ENCODE results near the gene FAM163B. TPM values are rescaled to one million over a fixed set of nuclear protein-coding genes. Genes with fewer than 3 reads are reported as not detected.

The FAM163B gene
- total and polyA plus RNA-seq, 2 experiments from 2014 or later, result 0.60 to 1.3 TPM

DNA sequence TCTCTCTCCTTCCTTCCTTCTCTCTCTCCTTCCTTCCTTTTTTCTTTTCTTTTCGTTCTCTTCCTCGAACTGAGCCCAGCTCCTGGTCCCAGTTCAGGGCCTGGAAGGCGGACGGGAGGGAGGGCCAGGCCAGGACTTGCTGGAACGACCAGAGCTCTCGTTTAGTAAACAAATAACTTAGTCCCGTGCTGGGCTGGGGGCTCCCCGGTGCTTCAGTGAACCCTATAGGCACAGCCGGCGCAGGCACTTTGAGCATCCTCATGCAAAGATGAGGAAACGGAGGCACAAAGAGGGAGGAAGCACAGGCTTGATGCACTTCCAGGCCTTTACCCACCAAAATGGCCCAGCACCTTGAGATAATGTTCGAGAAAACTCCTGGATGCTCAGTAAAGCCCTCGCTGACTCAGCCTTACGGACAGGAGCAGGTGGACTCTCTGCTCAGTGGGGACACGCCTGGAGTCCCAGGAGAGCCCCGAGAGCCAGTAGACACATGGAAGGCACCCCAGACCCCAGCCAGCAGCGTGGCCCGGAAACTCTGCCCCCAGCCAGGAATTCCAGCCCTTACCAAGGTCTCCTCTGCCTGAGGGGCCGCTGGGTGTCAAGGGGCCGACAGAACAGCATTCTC is 18.8 kb downstream of the FAM163B start:
- H3K4me1 Mint-ChIP-seq, result peaks cover 8% of the 10 kb centered on the region
- Histone ChIP-seq H2AFZ (no peak overlapping the region), H3K4me3 (no peak overlapping the region), H4K20me1 (replicated peaks; ENCODE audit: insufficient read depth) (no peaks in the 10 kb centered on the region), H3K79me2 (replicated peaks; ENCODE audit: insufficient read depth) (no peaks in the 10 kb centered on the region), H3K27ac (ENCODE audit: low read depth) (no peak overlapping the region), H3K9me2 (ENCODE audit: insufficient read depth) (no peaks in the 10 kb centered on the region), H3K36me3 (ENCODE audit: insufficient read depth) (no peaks in the 10 kb centered on the region), H3F3A (replicated peaks; ENCODE audit: low read depth) (no peaks in the 10 kb centered on the region), H3K4me1 (ENCODE audit: insufficient read depth) (peaks cover 1% of the 10 kb centered on the region), H3K4me2 (no peak overlapping the region), H3K27me3 (ENCODE audit: insufficient read depth) (no peaks in the 10 kb centered on the region)
- DNase-seq (ENCODE audit: low spot score), result no peak
- H3K27ac Mint-ChIP-seq, result no peak overlapping the region
- TF ChIP-seq CREB1 (CRISPR knock-in tag; IDR thresholded peaks at IDR 0.05; ENCODE audit: low read depth) (no peak), JUNB (IDR thresholded peaks at IDR 0.05; ENCODE audit: unreplicated experiment) (no peak), EZH2 (IDR thresholded peaks at IDR 0.05; ENCODE audit: low read depth, unreplicated experiment) (no peak), ZNF114 (CRISPR knock-in tag; IDR thresholded peaks at IDR 0.05) (no peak), ZNF331 (CRISPR knock-in tag; IDR thresholded peaks at IDR 0.05; ENCODE audit: low read depth) (no peak), EZH2phosphoT487 (IDR thresholded peaks at IDR 0.05; ENCODE audit: unreplicated experiment) (no peak), NANOG (IDR thresholded peaks at IDR 0.05; ENCODE audit: borderline replicate concordance) (no peak), STAT1 (IDR thresholded peaks at IDR 0.05; ENCODE audit: unreplicated experiment) (no peak), POLR2AphosphoS5 (IDR thresholded peaks at IDR 0.05; ENCODE audit: low read depth) (no peak)
- TF ChIP-seq, protein P1, sequence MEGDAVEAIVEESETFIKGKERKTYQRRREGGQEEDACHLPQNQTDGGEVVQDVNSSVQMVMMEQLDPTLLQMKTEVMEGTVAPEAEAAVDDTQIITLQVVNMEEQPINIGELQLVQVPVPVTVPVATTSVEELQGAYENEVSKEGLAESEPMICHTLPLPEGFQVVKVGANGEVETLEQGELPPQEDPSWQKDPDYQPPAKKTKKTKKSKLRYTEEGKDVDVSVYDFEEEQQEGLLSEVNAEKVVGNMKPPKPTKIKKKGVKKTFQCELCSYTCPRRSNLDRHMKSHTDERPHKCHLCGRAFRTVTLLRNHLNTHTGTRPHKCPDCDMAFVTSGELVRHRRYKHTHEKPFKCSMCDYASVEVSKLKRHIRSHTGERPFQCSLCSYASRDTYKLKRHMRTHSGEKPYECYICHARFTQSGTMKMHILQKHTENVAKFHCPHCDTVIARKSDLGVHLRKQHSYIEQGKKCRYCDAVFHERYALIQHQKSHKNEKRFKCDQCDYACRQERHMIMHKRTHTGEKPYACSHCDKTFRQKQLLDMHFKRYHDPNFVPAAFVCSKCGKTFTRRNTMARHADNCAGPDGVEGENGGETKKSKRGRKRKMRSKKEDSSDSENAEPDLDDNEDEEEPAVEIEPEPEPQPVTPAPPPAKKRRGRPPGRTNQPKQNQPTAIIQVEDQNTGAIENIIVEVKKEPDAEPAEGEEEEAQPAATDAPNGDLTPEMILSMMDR (conservative IDR thresholded peaks at IDR 0.05; ENCODE audit: low read depth in 2 of 2), result no peak
- TF ChIP-seq, protein P2, sequence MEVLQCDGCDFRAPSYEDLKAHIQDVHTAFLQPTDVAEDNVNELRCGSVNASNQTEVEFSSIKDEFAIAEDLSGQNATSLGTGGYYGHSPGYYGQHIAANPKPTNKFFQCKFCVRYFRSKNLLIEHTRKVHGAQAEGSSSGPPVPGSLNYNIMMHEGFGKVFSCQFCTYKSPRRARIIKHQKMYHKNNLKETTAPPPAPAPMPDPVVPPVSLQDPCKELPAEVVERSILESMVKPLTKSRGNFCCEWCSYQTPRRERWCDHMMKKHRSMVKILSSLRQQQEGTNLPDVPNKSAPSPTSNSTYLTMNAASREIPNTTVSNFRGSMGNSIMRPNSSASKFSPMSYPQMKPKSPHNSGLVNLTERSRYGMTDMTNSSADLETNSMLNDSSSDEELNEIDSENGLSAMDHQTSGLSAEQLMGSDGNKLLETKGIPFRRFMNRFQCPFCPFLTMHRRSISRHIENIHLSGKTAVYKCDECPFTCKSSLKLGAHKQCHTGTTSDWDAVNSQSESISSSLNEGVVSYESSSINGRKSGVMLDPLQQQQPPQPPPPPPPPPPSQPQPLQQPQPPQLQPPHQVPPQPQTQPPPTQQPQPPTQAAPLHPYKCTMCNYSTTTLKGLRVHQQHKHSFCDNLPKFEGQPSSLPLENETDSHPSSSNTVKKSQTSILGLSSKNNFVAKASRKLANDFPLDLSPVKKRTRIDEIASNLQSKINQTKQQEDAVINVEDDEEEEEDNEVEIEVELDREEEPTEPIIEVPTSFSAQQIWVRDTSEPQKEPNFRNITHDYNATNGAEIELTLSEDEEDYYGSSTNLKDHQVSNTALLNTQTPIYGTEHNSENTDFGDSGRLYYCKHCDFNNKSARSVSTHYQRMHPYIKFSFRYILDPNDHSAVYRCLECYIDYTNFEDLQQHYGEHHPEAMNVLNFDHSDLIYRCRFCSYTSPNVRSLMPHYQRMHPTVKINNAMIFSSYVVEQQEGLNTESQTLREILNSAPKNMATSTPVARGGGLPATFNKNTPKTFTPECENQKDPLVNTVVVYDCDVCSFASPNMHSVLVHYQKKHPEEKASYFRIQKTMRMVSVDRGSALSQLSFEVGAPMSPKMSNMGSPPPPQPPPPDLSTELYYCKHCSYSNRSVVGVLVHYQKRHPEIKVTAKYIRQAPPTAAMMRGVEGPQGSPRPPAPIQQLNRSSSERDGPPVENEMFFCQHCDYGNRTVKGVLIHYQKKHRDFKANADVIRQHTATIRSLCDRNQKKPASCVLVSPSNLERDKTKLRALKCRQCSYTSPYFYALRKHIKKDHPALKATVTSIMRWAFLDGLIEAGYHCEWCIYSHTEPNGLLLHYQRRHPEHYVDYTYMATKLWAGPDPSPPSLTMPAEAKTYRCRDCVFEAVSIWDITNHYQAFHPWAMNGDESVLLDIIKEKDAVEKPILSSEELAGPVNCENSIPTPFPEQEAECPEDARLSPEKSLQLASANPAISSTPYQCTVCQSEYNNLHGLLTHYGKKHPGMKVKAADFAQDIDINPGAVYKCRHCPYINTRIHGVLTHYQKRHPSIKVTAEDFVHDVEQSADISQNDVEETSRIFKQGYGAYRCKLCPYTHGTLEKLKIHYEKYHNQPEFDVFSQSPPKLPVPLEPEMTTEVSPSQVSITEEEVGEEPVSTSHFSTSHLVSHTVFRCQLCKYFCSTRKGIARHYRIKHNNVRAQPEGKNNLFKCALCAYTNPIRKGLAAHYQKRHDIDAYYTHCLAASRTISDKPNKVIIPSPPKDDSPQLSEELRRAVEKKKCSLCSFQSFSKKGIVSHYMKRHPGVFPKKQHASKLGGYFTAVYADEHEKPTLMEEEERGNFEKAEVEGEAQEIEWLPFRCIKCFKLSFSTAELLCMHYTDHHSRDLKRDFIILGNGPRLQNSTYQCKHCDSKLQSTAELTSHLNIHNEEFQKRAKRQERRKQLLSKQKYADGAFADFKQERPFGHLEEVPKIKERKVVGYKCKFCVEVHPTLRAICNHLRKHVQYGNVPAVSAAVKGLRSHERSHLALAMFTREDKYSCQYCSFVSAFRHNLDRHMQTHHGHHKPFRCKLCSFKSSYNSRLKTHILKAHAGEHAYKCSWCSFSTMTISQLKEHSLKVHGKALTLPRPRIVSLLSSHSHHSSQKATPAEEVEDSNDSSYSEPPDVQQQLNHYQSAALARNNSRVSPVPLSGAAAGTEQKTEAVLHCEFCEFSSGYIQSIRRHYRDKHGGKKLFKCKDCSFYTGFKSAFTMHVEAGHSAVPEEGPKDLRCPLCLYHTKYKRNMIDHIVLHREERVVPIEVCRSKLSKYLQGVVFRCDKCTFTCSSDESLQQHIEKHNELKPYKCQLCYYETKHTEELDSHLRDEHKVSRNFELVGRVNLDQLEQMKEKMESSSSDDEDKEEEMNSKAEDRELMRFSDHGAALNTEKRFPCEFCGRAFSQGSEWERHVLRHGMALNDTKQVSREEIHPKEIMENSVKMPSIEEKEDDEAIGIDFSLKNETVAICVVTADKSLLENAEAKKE (CRISPR knock-in tag; IDR thresholded peaks at IDR 0.05), result no peak
- TF ChIP-seq, protein P3, sequence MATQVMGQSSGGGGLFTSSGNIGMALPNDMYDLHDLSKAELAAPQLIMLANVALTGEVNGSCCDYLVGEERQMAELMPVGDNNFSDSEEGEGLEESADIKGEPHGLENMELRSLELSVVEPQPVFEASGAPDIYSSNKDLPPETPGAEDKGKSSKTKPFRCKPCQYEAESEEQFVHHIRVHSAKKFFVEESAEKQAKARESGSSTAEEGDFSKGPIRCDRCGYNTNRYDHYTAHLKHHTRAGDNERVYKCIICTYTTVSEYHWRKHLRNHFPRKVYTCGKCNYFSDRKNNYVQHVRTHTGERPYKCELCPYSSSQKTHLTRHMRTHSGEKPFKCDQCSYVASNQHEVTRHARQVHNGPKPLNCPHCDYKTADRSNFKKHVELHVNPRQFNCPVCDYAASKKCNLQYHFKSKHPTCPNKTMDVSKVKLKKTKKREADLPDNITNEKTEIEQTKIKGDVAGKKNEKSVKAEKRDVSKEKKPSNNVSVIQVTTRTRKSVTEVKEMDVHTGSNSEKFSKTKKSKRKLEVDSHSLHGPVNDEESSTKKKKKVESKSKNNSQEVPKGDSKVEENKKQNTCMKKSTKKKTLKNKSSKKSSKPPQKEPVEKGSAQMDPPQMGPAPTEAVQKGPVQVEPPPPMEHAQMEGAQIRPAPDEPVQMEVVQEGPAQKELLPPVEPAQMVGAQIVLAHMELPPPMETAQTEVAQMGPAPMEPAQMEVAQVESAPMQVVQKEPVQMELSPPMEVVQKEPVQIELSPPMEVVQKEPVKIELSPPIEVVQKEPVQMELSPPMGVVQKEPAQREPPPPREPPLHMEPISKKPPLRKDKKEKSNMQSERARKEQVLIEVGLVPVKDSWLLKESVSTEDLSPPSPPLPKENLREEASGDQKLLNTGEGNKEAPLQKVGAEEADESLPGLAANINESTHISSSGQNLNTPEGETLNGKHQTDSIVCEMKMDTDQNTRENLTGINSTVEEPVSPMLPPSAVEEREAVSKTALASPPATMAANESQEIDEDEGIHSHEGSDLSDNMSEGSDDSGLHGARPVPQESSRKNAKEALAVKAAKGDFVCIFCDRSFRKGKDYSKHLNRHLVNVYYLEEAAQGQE (IDR thresholded peaks at IDR 0.05; ENCODE audit: unreplicated experiment), result no peak
- TF ChIP-seq, protein P4, sequence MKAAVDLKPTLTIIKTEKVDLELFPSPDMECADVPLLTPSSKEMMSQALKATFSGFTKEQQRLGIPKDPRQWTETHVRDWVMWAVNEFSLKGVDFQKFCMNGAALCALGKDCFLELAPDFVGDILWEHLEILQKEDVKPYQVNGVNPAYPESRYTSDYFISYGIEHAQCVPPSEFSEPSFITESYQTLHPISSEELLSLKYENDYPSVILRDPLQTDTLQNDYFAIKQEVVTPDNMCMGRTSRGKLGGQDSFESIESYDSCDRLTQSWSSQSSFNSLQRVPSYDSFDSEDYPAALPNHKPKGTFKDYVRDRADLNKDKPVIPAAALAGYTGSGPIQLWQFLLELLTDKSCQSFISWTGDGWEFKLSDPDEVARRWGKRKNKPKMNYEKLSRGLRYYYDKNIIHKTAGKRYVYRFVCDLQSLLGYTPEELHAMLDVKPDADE (IDR thresholded peaks at IDR 0.05), result no peak
- ATAC-seq, result no peak
- H3K27me3 Mint-ChIP-seq (ENCODE audit: insufficient read depth, low read depth, poor library complexity), result peaks cover 5% of the 10 kb centered on the region
- peaks cover 17% of the 10 kb centered on the region for H3K9me3 Mint-ChIP-seq
- H3K36me3 Mint-ChIP-seq (ENCODE audit: low read depth), result peaks cover 8% of the 10 kb centered on the region
- H3K4me3 Mint-ChIP-seq, result no peak overlapping the region
